A549 (cell line): ENCODE results near the gene PIP5KL1. TPM values are rescaled to one million over a fixed set of nuclear protein-coding genes. Genes with fewer than 3 reads are reported as not detected.
A peak's percentile ranks its signal among the peaks of the same experiment; 100 is the strongest.

Source experiments
- ATAC-seq, 2 experiments: fragments of 200-7000 bp in 1 of 2; fragments of >200 bp in 1 of 2; cut with Nextera tagmentation in 1 of 2; cut with Tn5 transposase in 1 of 2; 3 replicates each; pipeline versions ENCODE4 v1.8.0 to v1.9.1; 2018 to 2020; ENCODE audit warnings: mild to moderate bottlenecking in 1 of 2, moderate library complexity in 1 of 2
- CTCF ChIA-PET: fragments of 300-600 bp; sonication (Branson Sonifier 250); formaldehyde crosslinking; extraction: SDS; loops from one replicate; lab custom pipeline; 2021; ENCODE audit warnings: antibody characterized with exemption, inconsistent platforms; lab: Yijun Ruan, JAX
- POLR2A ChIA-PET: fragments of 350-600 bp; formaldehyde crosslinking; extraction: SDS; loops from one replicate; lab custom pipeline; 2021; ENCODE audit warnings: antibody characterized with exemption, inconsistent platforms; lab: Yijun Ruan, JAX
- DNase-seq, 2 experiments: peaks; one replicate each; pipeline versions ENCODE4 v3.0.0 to v3.0.0-alpha.2; 2011 to 2016; ENCODE audit warnings: low read depth in 1 of 2, low spot score in 1 of 2
- FAIRE-seq: peaks from 2 replicates; lab custom pipeline; 2011; peaks lifted over from hg19 to GRCh38; lab: Jason Lieb, UNC
- H3K27ac ChIP-seq, 2 experiments: fragments of >200 bp; sonication (Bioruptor Twin); formaldehyde crosslinking; 3 replicates each; pipeline ENCODE4 v1.5.1; 2016 to 2017
- H3K4me1 ChIP-seq: fragments of >200 bp; sonication (Bioruptor Twin); formaldehyde crosslinking; 3 replicates; pipeline ENCODE4 v1.6.1; 2016
- H3K4me2 ChIP-seq: fragments of >200 bp; sonication (Bioruptor Twin); formaldehyde crosslinking; 3 replicates; pipeline ENCODE4 v1.6.1; 2016
- H3K4me3 ChIP-seq: fragments of >200 bp; sonication (Bioruptor Twin); formaldehyde crosslinking; 3 replicates; pipeline ENCODE4 v1.5.1; 2016
- H3K9me3 ChIP-seq: fragments of >200 bp; sonication (Bioruptor Twin); formaldehyde crosslinking; 3 replicates; pipeline ENCODE4 v1.6.1; 2016
- ATOH8 ChIP-seq: fragments of 250-450 bp; sonication (Bioruptor Pico); IDR thresholded peaks from 2 replicates; pipeline ENCODE4 v1.5.0; 2020; ENCODE audit warnings: low read depth, mild to moderate bottlenecking, moderate library complexity
- BCL3 ChIP-seq: fragments of >200 bp; sonication (Bioruptor Twin); formaldehyde crosslinking; IDR thresholded peaks from 3 replicates; pipeline ENCODE4 v1.6.1; 2016
- BHLHE40 ChIP-seq: IDR thresholded peaks from 2 replicates; pipeline ENCODE4 v1.6.1; 2012; ENCODE audit warnings: low read depth, low read length, inconsistent platforms
- CBX2 ChIP-seq: fragments of 200-600 bp; sonication (generic); IDR thresholded peaks from 2 replicates; pipeline ENCODE4 v1.6.1; 2016; ENCODE audit warnings: low read depth, mild to moderate bottlenecking, borderline replicate concordance
- CTCF ChIP-seq: fragments of >200 bp; sonication (Bioruptor Twin); formaldehyde crosslinking; IDR thresholded peaks from 3 replicates; pipeline ENCODE4 v1.5.1; 2016
- E2F6 ChIP-seq: IDR thresholded peaks from 2 replicates; pipeline ENCODE4 v1.6.1; 2012; ENCODE audit warnings: low read depth, borderline replicate concordance
- EHF ChIP-seq: fragments of 250-450 bp; sonication (Bioruptor Pico); IDR thresholded peaks from 2 replicates; pipeline ENCODE4 v1.5.0; 2020; ENCODE audit warnings: mild to moderate bottlenecking
- EHMT2 ChIP-seq: fragments of 200-600 bp; sonication (generic); IDR thresholded peaks from 2 replicates; pipeline ENCODE4 v1.6.1; 2016; ENCODE audit warnings: antibody characterized with exemption, low read depth, mild to moderate bottlenecking, moderate library complexity
- ESRRA ChIP-seq: fragments of 150-350 bp; IDR thresholded peaks from 2 replicates; pipeline ENCODE4 v1.6.1; 2014; ENCODE audit warnings: mild to moderate bottlenecking, low read length, borderline replicate concordance
- FOSB ChIP-seq: fragments of 250-450 bp; sonication (Bioruptor Pico); IDR thresholded peaks from 2 replicates; pipeline ENCODE4 v1.5.0; 2020; ENCODE audit warnings: mild to moderate bottlenecking, moderate library complexity
- GATA3 ChIP-seq: IDR thresholded peaks from 2 replicates; pipeline ENCODE4 v1.6.1; 2012; ENCODE audit warnings: borderline replicate concordance
- HES2 ChIP-seq: fragments of >200 bp; sonication (Bioruptor Twin); formaldehyde crosslinking; IDR thresholded peaks from 2 replicates; pipeline ENCODE4 v1.6.1; 2016
- HEYL ChIP-seq: fragments of 250-450 bp; sonication (Bioruptor Pico); IDR thresholded peaks from 2 replicates; pipeline ENCODE4 v1.8.0; 2021; ENCODE audit warnings: mild to moderate bottlenecking, moderate library complexity
- JUN ChIP-seq, 2 experiments: fragments of >200 bp; sonication (Bioruptor Twin); formaldehyde crosslinking; IDR thresholded peaks; 2 replicates in 1 of 2; 3 replicates in 1 of 2; pipeline ENCODE4 v1.6.1; 2016 to 2017
- JUNB ChIP-seq: fragments of >200 bp; sonication (Bioruptor Twin); formaldehyde crosslinking; IDR thresholded peaks from 2 replicates; pipeline ENCODE4 v1.6.1; 2016
- KDM5A ChIP-seq: fragments of 200-600 bp; sonication (generic); IDR thresholded peaks from 2 replicates; pipeline ENCODE4 v1.6.1; 2016; ENCODE audit warnings: antibody characterized with exemption, mild to moderate bottlenecking
- PBX3 ChIP-seq: IDR thresholded peaks from 2 replicates; pipeline ENCODE4 v1.6.1; 2012
- PHF8 ChIP-seq: fragments of 200-600 bp; sonication (generic); IDR thresholded peaks from 2 replicates; pipeline ENCODE4 v1.6.1; 2016; ENCODE audit warnings: low read depth, mild to moderate bottlenecking, antibody characterized with exemption, moderate library complexity, borderline replicate concordance
- RARB ChIP-seq: fragments of 250-450 bp; sonication (Bioruptor Pico); IDR thresholded peaks from 2 replicates; pipeline ENCODE4 v1.8.0; 2021; ENCODE audit warnings: mild to moderate bottlenecking, moderate library complexity
- RCOR1 ChIP-seq: fragments of 150-350 bp; IDR thresholded peaks from 2 replicates; pipeline ENCODE4 v1.6.1; 2014; ENCODE audit warnings: antibody characterized with exemption, low read length, low read depth
- SMC3 ChIP-seq: fragments of >200 bp; sonication (Bioruptor Twin); formaldehyde crosslinking; IDR thresholded peaks from 3 replicates; pipeline ENCODE4 v1.6.1; 2018; ENCODE audit warnings: inconsistent platforms
- TFCP2L1 ChIP-seq: fragments of 250-450 bp; sonication (Bioruptor Pico); IDR thresholded peaks from 2 replicates; pipeline ENCODE4 v1.5.0; 2021; ENCODE audit warnings: mild to moderate bottlenecking
- ZC3H11A ChIP-seq: fragments of 450-650 bp; IDR thresholded peaks from 2 replicates; pipeline ENCODE4 v1.6.1; 2014; ENCODE audit warnings: antibody characterized with exemption, mild to moderate bottlenecking
- ZNF302 ChIP-seq: fragments of 250-450 bp; sonication (Bioruptor Pico); IDR thresholded peaks from 2 replicates; pipeline ENCODE4 v1.9.0; 2021; ENCODE audit warnings: inconsistent platforms, mild to moderate bottlenecking, moderate library complexity
- WGBS: methylation state at CpG from one replicate; pipeline ENCODE4 v1.1.6; 2017; ENCODE audit errors: missing lambda C conversion rate; 5-methylcytosine and 5-hydroxymethylcytosine counted together
- polyA plus RNA-seq, 4 experiments: library from polyadenylated mRNA; depleted of rRNA in 3 of 4; stranded (reverse); fragments of >200 nt; fragmentation: RNase III in 1 of 4; extraction: RNeasy Plus Mini Kit Qiagen cat#74134 plus additional on column Dnase treatment in 1 of 4; gene quantifications; 2 replicates in 3 of 4; 3 replicates in 1 of 4; pipeline ENCODE4 v1.2.3, GENCODE V29; 2011 to 2017
- TF ChIP-seq, protein P1 (sequence below): fragments of 450-650 bp; IDR thresholded peaks from 2 replicates; pipeline ENCODE4 v1.6.1; 2014; ENCODE audit warnings: antibody characterized with exemption

PIP5KL1 gene
- polyA plus RNA-seq, 2 of the 4 experiments (the other 2 are of a cell fraction) = 2.4 to 2.5 TPM

DNA sequence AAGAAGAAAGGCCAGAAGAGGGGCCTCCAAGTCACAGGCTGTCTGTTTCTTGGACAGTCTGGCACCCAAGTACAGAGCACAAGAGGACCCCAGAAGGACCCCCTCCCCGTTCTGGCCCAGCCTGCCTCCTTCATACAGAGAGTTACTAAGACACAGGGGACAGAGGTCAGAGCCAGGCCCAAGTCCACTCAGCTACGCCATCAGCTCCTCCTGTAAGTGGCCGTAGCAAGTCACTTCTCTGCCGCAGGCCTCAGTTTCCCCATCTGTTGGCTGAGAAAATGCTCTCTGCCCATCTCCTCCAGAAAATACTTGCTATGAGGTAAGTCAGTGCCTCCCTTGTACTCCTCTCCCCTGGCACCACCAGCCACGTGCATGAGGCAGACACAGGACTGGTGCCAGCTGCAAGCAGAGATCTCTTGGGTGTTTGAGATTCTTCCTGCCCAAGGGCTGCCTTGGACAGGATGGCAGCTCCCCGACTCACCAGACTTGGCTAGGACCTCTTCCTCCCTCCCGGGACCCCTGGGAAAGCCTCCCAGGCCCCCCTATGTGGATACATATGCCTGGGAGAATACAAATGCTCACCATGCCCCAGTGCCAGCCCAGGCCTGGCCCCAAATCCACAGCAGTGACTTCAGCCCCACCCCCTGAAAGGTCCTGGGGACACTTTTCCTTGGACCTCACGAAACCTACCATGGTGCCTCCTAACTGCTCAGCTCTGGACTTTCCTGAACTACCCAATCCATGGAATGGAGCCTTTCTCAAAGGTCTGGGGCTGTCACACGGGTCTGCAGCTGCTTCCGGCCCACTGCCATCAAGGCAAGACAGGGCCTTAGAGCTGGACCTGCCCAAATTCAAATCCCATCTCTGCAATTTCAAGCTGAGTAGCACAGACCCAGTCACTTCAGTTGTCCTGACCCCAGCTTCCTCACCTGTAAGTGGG, 45.1 kb upstream of the PIP5KL1 start:
- CTCF ChIA-PET = interaction anchor here (0.6 to 17.9 kb wide), 10 partner anchors 10 to 60 kb away, joined by 3 to 173 read pairs (median 5); no protein-coding TSS in a partner anchor
- peaks cover 81% of the 10 kb centered on the region for H3K4me1 ChIP-seq
- DNase-seq = no peak
- peak overlapping the region; percentile 29 to 98; a peak in 4 of 6 replicates for H3K27ac ChIP-seq
- POLR2A ChIA-PET = no interaction called here
- H3K9me3 ChIP-seq = no peaks in the 10 kb centered on the region
- WGBS = 73% methylated on average over 10 of the region's 10 CpGs
- no peak for FAIRE-seq
- H3K4me2 ChIP-seq = peak overlapping the region; percentile 98
- ATAC-seq = no peak
- TF ChIP-seq ATOH8 = no peak
- TF ChIP-seq HES2 = no peak
- no peak for TF ChIP-seq JUNB
- TF ChIP-seq, protein P1, sequence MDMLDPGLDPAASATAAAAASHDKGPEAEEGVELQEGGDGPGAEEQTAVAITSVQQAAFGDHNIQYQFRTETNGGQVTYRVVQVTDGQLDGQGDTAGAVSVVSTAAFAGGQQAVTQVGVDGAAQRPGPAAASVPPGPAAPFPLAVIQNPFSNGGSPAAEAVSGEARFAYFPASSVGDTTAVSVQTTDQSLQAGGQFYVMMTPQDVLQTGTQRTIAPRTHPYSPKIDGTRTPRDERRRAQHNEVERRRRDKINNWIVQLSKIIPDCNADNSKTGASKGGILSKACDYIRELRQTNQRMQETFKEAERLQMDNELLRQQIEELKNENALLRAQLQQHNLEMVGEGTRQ = no peak
- TF ChIP-seq HEYL = no peak
- TF ChIP-seq ZNF302 = no peak
- TF ChIP-seq TFCP2L1 (CRISPR knock-in tag) = no peak
- H3K4me3 ChIP-seq = no peak overlapping the region

DNA sequence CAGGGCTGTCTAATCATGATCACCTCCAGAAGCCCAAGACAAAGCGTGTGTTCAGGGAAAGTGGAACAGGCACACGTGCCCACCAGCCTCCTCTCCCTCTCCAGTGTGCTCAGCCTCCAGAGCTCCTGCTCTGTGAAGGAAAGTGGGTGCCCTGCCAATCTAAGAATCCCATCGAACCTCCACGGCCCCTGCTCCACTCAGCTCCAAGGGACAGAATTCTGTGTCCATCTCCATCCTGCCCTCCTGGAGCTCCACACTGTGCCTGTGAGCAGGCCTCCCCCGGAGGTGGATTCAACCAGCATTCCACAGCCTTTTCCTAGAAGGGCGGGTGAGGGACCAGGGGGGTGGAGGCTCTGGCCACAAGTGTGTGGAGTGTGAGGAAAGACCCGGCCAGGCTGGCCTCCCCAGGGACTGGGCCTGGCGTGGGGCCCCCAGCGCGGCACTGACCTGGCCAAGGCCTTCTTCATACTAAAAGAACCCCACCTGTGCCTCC, 44.2 kb upstream of the PIP5KL1 start:
- ATAC-seq = no peak
- H3K9me3 ChIP-seq = no peaks in the 10 kb centered on the region
- WGBS = 69% methylated on average over 8 of the region's 10 CpGs
- ChIA-PET CTCF (interaction anchor here (0.6 to 17.9 kb wide), 10 partner anchors 9 to 110 kb away, joined by 3 to 173 read pairs (median 5); partner anchors contain the start of gene SLC25A25), POLR2A (no interaction called here)
- peaks cover 89% of the 10 kb centered on the region for H3K4me1 ChIP-seq
- TF ChIP-seq RARB = no peak
- no peak for TF ChIP-seq FOSB (CRISPR knock-in tag)
- TF ChIP-seq BCL3 = no peak
- no peak for TF ChIP-seq PBX3
- no peak for TF ChIP-seq ESRRA
- no peak for TF ChIP-seq GATA3
- no peak for TF ChIP-seq KDM5A
- TF ChIP-seq CTCF = no peak
- TF ChIP-seq RCOR1 = no peak
- no peak for TF ChIP-seq CBX2
- TF ChIP-seq EHF (CRISPR knock-in tag) = no peak
- no peak for TF ChIP-seq BHLHE40
- TF ChIP-seq EHMT2 = no peak
- TF ChIP-seq HEYL = no peak
- TF ChIP-seq JUN (IDR thresholded peaks at IDR 0.05) = no peak
- TF ChIP-seq E2F6 = no peak
- no peak for TF ChIP-seq SMC3
- no peak for TF ChIP-seq PHF8
- no peak for TF ChIP-seq ZNF302
- no peak for TF ChIP-seq ZC3H11A
- H3K4me2 ChIP-seq = peak overlapping the region; percentile 98
- FAIRE-seq = no peak
- H3K4me3 ChIP-seq = no peak overlapping the region
- H3K27ac ChIP-seq = peak overlapping the region; percentile 18 to 98; a peak in 3 of 6 replicates
- DNase-seq = no peak
